ENCODE measurements around the gene TACR1.
"Not testable (repeated sequence)": the region's sequence is repeated elsewhere in the genome, so short reads cannot be mapped to it uniquely, and the experiment has no call there.

The TACR1 gene

GRCh38 chr2:75175456-75175855 is 23.9 kb downstream of the TACR1 start:
- no peak for TF ChIP-seq CTCF (IDR thresholded peaks at IDR 0.05; ENCODE audit: low read depth, low read length)
- DNase-seq (ENCODE audit: extremely low read depth, low read depth) = no peak

GRCh38 chr2:75174981-75175380 is 24.3 kb downstream of the TACR1 start:
- TF ChIP-seq CTCF (IDR thresholded peaks at IDR 0.05; ENCODE audit: low read depth, low read length) = no peak
- no peak for DNase-seq (ENCODE audit: extremely low read depth, low read depth)

GRCh38 chr2:75174519-75174918 is 24.8 kb downstream of the TACR1 start:
- DNase-seq (ENCODE audit: extremely low read depth, low read depth) = no peak
- no peak for TF ChIP-seq CTCF (IDR thresholded peaks at IDR 0.05; ENCODE audit: low read depth, low read length)

DNA sequence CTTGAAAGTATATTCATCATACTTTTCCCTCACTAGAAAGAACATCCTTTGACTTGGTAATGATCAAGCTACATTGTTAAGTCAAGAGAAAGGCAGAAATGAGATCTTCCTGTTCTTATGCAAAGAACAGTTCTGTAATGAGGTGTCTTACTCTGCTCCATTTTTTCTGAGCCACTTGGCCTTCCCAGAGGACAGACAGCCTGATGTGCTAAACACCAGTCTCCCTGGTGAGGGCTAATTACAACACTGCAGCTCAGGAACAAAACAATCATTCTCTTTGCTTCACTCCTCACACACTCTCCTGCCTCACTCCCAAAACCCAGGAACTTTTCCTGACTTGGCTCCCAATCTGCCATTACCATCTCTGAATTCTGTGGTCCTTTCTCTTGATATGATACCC is 25.6 kb downstream of the TACR1 start:
- no peak for DNase-seq (ENCODE audit: extremely low read depth, low read depth)
- no peak for TF ChIP-seq CTCF (IDR thresholded peaks at IDR 0.05; ENCODE audit: low read depth, low read length)

DNA sequence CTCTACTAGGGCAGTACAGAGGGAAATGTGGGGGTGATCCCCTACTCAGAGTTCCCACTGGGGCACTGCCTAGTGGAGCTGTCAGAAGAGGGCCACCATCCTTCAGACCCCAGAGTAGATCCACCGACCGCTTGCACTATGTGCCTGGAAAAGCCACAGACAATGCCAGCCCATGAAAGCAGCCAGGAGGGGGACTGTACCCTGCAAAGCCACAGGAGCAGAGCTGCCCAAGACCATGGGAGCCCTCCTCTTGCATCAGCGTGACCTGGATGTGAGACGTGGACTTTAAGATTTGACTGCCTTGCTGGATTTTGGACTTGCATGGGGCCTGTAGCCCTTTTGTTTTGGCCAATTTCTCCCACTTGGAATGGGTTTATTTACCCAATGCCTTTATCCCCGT is 27.9 kb downstream of the TACR1 start:
- not testable (repeated sequence) for DNase-seq (ENCODE audit: extremely low read depth, low read depth)

DNA sequence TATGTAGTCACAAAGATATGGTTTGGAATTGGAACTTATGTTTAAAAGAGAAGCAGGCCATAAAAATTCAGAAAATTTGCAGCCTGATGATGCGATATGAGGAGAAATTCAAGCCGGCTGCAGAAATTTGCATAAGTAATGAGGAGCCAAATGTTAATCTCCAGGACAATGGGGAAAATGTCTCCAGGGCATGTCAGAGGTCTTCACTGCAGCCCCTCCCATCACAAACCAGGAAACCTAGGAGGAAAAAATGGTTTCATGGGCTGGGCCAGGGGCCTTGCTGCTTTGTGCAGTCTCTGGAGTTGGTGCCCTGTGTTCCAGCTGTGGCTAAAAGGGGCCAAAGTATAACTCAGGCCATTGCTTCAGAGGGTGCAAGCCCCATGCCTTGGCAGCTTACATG is 28.4 kb downstream of the TACR1 start:
- no peak for DNase-seq (ENCODE audit: extremely low read depth, low read depth)
- no peak for TF ChIP-seq CTCF (IDR thresholded peaks at IDR 0.05; ENCODE audit: low read depth, low read length)

DNA sequence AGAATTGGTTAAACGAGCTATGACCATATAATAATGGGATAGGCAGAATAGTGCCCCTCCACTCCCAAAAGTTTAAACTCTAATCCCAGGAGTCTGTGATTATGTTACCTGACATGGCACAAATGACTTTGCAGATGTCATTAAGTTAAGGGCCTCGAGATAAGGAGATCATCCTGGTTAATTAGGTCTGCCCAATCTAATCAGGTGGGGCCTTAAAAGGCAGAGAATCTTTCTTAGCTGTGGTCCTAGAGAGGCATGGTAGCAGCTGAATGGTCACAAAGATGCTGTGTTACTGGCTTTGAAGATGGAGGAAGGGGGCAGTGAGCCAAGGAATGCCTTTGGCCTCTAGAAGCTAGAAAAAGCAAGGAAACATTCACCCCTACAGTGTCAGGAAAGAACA is 31.1 kb downstream of the TACR1 start:
- TF ChIP-seq CTCF (IDR thresholded peaks at IDR 0.05; ENCODE audit: low read depth, low read length) = no peak
- DNase-seq (ENCODE audit: extremely low read depth, low read depth) = no peak

DNA sequence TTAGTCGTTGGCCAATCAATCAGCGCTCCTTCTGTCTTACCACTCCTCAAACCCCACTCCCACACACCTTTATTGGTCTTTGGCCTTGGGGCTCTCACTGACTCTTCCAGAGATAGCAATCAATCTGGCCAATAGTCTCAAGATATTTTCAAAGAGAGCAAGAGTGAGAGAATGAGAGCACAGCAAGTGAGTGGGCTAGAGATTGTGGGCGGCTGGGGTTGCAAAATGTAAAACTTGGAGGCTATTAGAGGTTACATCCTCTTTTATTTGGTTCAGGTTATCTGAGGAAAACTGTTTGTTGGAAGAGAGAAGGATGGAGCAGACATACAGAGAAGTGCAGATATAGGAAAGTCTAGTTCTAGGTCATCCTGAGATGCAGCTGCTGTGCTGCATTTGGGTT is 32.8 kb downstream of the TACR1 start:
- TF ChIP-seq CTCF (IDR thresholded peaks at IDR 0.05; ENCODE audit: low read depth, low read length) = no peak
- no peak for DNase-seq (ENCODE audit: extremely low read depth, low read depth)
